ENCODE data around the gene PLEKHH1. TPM values are rescaled to one million over a fixed set of nuclear protein-coding genes. Genes with fewer than 3 reads are reported as not detected.

Gene PLEKHH1
- total and polyA plus RNA-seq, 4 donors: 0.46 to 2.4 (median 0.89) TPM

DNA sequence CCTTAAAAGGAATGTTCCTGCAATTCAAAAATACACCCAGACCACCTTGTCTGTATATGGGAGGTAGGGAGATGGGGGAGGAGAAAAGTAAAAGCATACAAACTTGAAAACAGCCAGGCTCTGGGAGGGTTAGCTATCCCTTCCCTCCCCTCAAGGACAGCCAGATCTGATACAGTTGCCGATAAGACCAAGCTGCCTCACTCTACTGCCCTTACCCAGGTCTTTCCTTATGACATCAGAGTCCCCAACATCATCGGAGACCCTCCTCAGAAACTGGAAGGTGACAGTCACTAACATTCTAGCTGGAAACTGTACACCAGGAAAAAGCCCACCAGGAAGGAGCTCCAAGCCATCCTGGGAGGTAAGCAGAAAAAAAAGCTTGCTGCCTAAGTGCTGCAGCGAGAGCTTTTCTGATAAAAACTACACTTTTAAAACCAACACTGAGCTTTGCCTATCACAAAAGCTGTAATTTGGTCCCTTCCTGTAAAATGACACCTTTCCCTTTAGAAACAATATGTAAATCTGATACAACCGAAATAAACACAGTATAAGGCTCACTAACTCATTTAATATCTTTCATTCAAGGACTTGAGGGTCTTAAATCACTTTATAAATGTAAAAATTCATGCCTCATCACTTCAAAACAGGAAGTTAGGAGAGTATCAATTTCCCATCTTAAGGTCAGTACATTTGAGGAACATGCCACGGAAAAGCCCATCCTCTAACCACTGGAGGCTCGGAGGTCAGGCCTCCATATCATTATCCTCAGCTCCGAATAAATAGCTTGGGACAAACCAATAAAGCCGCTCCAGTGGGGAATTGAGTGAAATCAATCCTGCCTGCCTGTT is 20.4 kb upstream of the PLEKHH1 start:
- Histone ChIP-seq H3K27me3 (ENCODE audit: control insufficient read depth in 4 of 4, insufficient read depth in 4 of 4, low read length in 3 of 4) (no peaks in the 10 kb centered on the region), H3K27ac (ENCODE audit: low read depth in 1 of 2, low read length in 2 of 2) (no peak overlapping the region), H3K4me1 (ENCODE audit: control insufficient read depth in 4 of 4, insufficient read depth in 4 of 4, low read length in 3 of 4) (peaks cover 0 to 12% (median 7%) of the 10 kb centered on the region in 4 donors), H3K9me3 (ENCODE audit: control insufficient read depth in 4 of 4, low read length in 3 of 4) (no peaks in the 10 kb centered on the region), H3K4me3 (ENCODE audit: low read depth in 1 of 3, low read length in 3 of 3) (no peak overlapping the region), H3K36me3 (ENCODE audit: control insufficient read depth in 4 of 4, insufficient read depth in 3 of 4, low read depth in 1 of 4, low read length in 3 of 4) (no peaks in the 10 kb centered on the region), H3K9ac (ENCODE audit: low read depth in 1 of 2, low read length in 2 of 2) (no peak overlapping the region)
- 76% methylated on average over 8 of the region's 8 CpGs for WGBS
- no peak for TF ChIP-seq FOXA1 (IDR thresholded peaks at IDR 0.05)
- TF ChIP-seq HNF4A (conservative IDR thresholded peaks at IDR 0.05): no peak
- TF ChIP-seq, protein P1, sequence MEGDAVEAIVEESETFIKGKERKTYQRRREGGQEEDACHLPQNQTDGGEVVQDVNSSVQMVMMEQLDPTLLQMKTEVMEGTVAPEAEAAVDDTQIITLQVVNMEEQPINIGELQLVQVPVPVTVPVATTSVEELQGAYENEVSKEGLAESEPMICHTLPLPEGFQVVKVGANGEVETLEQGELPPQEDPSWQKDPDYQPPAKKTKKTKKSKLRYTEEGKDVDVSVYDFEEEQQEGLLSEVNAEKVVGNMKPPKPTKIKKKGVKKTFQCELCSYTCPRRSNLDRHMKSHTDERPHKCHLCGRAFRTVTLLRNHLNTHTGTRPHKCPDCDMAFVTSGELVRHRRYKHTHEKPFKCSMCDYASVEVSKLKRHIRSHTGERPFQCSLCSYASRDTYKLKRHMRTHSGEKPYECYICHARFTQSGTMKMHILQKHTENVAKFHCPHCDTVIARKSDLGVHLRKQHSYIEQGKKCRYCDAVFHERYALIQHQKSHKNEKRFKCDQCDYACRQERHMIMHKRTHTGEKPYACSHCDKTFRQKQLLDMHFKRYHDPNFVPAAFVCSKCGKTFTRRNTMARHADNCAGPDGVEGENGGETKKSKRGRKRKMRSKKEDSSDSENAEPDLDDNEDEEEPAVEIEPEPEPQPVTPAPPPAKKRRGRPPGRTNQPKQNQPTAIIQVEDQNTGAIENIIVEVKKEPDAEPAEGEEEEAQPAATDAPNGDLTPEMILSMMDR (IDR thresholded peaks at IDR 0.05; ENCODE audit: low read depth, low read length, missing input control): no peak
- TF ChIP-seq MAX (IDR thresholded peaks at IDR 0.05): no peak
- TF ChIP-seq, protein P2, sequence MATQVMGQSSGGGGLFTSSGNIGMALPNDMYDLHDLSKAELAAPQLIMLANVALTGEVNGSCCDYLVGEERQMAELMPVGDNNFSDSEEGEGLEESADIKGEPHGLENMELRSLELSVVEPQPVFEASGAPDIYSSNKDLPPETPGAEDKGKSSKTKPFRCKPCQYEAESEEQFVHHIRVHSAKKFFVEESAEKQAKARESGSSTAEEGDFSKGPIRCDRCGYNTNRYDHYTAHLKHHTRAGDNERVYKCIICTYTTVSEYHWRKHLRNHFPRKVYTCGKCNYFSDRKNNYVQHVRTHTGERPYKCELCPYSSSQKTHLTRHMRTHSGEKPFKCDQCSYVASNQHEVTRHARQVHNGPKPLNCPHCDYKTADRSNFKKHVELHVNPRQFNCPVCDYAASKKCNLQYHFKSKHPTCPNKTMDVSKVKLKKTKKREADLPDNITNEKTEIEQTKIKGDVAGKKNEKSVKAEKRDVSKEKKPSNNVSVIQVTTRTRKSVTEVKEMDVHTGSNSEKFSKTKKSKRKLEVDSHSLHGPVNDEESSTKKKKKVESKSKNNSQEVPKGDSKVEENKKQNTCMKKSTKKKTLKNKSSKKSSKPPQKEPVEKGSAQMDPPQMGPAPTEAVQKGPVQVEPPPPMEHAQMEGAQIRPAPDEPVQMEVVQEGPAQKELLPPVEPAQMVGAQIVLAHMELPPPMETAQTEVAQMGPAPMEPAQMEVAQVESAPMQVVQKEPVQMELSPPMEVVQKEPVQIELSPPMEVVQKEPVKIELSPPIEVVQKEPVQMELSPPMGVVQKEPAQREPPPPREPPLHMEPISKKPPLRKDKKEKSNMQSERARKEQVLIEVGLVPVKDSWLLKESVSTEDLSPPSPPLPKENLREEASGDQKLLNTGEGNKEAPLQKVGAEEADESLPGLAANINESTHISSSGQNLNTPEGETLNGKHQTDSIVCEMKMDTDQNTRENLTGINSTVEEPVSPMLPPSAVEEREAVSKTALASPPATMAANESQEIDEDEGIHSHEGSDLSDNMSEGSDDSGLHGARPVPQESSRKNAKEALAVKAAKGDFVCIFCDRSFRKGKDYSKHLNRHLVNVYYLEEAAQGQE (IDR thresholded peaks at IDR 0.05): no peak
- TF ChIP-seq, protein P3, sequence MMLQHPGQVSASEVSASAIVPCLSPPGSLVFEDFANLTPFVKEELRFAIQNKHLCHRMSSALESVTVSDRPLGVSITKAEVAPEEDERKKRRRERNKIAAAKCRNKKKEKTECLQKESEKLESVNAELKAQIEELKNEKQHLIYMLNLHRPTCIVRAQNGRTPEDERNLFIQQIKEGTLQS (IDR thresholded peaks at IDR 0.05): no peak
- TF ChIP-seq SP1 (IDR thresholded peaks at IDR 0.05): no peak
- TF ChIP-seq JUND (IDR thresholded peaks at IDR 0.05): no peak
- no peak for DNase-seq (ENCODE audit: low spot score)

- Histone ChIP-seq H3K4me1 (ENCODE audit: control insufficient read depth in 4 of 4, insufficient read depth in 4 of 4, low read length in 3 of 4) (peaks cover 0 to 12% (median 7%) of the 10 kb centered on the region in 4 donors), H3K9ac (ENCODE audit: low read depth in 1 of 2, low read length in 2 of 2) (no peak overlapping the region), H3K9me3 (ENCODE audit: control insufficient read depth in 4 of 4, low read length in 3 of 4) (no peaks in the 10 kb centered on the region), H3K27ac (ENCODE audit: low read depth in 1 of 2, low read length in 2 of 2) (no peak overlapping the region), H3K4me3 (ENCODE audit: low read depth in 1 of 3, low read length in 3 of 3) (no peak overlapping the region), H3K27me3 (ENCODE audit: control insufficient read depth in 4 of 4, insufficient read depth in 4 of 4, low read length in 3 of 4) (no peaks in the 10 kb centered on the region), H3K36me3 (ENCODE audit: control insufficient read depth in 4 of 4, insufficient read depth in 3 of 4, low read depth in 1 of 4, low read length in 3 of 4) (no peaks in the 10 kb centered on the region)
- DNase-seq (ENCODE audit: low spot score): no peak
- WGBS: 91% methylated on average over 1 of the region's 1 CpG
- TF ChIP-seq, protein P1 (IDR thresholded peaks at IDR 0.05; ENCODE audit: low read depth, low read length, missing input control): no peak
- TF ChIP-seq JUND (IDR thresholded peaks at IDR 0.05) (no peak), EGR1 (IDR thresholded peaks at IDR 0.05; ENCODE audit: low read depth in 2 of 2) (no peak), FOXA1 (IDR thresholded peaks at IDR 0.05) (no peak), NR2F2 (IDR thresholded peaks at IDR 0.05) (no peak), TAF1 (conservative IDR thresholded peaks at IDR 0.05) (no peak), HNF4A (conservative IDR thresholded peaks at IDR 0.05) (no peak), RAD21 (IDR thresholded peaks at IDR 0.05) (no peak), GABPA (IDR thresholded peaks at IDR 0.05 in 1 of 2, conservative IDR thresholded peaks at IDR 0.05 in 1 of 2) (no peak), HNF4G (IDR thresholded peaks at IDR 0.05) (no peak)
- TF ChIP-seq, protein P4, sequence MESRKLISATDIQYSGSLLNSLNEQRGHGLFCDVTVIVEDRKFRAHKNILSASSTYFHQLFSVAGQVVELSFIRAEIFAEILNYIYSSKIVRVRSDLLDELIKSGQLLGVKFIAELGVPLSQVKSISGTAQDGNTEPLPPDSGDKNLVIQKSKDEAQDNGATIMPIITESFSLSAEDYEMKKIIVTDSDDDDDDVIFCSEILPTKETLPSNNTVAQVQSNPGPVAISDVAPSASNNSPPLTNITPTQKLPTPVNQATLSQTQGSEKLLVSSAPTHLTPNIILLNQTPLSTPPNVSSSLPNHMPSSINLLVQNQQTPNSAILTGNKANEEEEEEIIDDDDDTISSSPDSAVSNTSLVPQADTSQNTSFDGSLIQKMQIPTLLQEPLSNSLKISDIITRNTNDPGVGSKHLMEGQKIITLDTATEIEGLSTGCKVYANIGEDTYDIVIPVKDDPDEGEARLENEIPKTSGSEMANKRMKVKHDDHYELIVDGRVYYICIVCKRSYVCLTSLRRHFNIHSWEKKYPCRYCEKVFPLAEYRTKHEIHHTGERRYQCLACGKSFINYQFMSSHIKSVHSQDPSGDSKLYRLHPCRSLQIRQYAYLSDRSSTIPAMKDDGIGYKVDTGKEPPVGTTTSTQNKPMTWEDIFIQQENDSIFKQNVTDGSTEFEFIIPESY (IDR thresholded peaks at IDR 0.05): no peak
- TF ChIP-seq, protein P2 (IDR thresholded peaks at IDR 0.05): no peak
- TF ChIP-seq, protein P3 (IDR thresholded peaks at IDR 0.05): no peak
These were observed 19.4 kb upstream of the PLEKHH1 start for GRCh38 chr14:67513631-67514108.

Data from liver (tissue), 9 donors.